Astrocyte (in vitro differentiated cells and primary cell): ENCODE measurements around the gene SEC11A. TPM values are rescaled to one million over a fixed set of nuclear protein-coding genes. Genes with fewer than 3 reads are reported as not detected.

ENCODE experiments used
- DNase-seq: peaks from one replicate; pipeline ENCODE4 v3.0.0-alpha.2; 2010; ENCODE audit warnings: low read depth
- FAIRE-seq: peaks from 2 replicates; lab custom pipeline; 2011; peaks lifted over from hg19 to GRCh38; lab: Jason Lieb, UNC
- H2AFZ ChIP-seq: 2 replicates; pipeline ENCODE4 v1.6.0; 2012; ENCODE audit warnings: low read depth, low read length, inconsistent platforms
- H3K27ac ChIP-seq: 2 replicates; pipeline ENCODE4 v1.5.1; 2011; ENCODE audit warnings: low read depth, low read length, inconsistent platforms
- H3K27me3 ChIP-seq: 2 replicates; pipeline ENCODE4 v1.6.0; 2011; ENCODE audit warnings: low read length, inconsistent platforms; ENCODE audit not compliant: insufficient read depth
- H3K36me3 ChIP-seq: 2 replicates; pipeline ENCODE4 v1.5.1; 2011; ENCODE audit warnings: low read length, inconsistent platforms; ENCODE audit not compliant: insufficient read depth
- H3K4me1 ChIP-seq: 2 replicates; pipeline ENCODE4 v1.5.1; 2011; ENCODE audit warnings: low read length, inconsistent platforms; ENCODE audit not compliant: insufficient read depth
- H3K4me2 ChIP-seq: 2 replicates; pipeline ENCODE4 v1.6.0; 2012; ENCODE audit warnings: low read length, inconsistent platforms
- H3K4me3 ChIP-seq: 2 replicates; pipeline ENCODE4 v1.5.1; 2011; ENCODE audit warnings: low read depth, mild to moderate bottlenecking, low read length, inconsistent platforms; ENCODE audit not compliant: insufficient read depth
- H3K79me2 ChIP-seq: 2 replicates; pipeline ENCODE4 v1.6.0; 2012; ENCODE audit warnings: mild to moderate bottlenecking, low read length, inconsistent platforms; ENCODE audit not compliant: insufficient read depth
- H3K9ac ChIP-seq: 2 replicates; pipeline ENCODE4 v1.6.0; 2012; ENCODE audit warnings: mild to moderate bottlenecking, low read length, inconsistent platforms
- H3K9me3 ChIP-seq: 2 replicates; pipeline ENCODE4 v1.5.1; 2012; ENCODE audit warnings: low read depth, mild to moderate bottlenecking, low read length, inconsistent platforms; ENCODE audit not compliant: insufficient read depth
- H4K20me1 ChIP-seq: 2 replicates; pipeline ENCODE4 v1.6.0; 2012; ENCODE audit warnings: low read length, inconsistent platforms; ENCODE audit not compliant: insufficient read depth
- H3K27ac Mint-ChIP-seq: one replicate; pipeline ENCODE4 v1.8.0; 2021; ENCODE audit warnings: mild to moderate bottlenecking, mixed read lengths; ENCODE audit not compliant: unreplicated experiment
- H3K27me3 Mint-ChIP-seq: one replicate; pipeline ENCODE4 v1.8.0; 2021; ENCODE audit warnings: low read depth, mixed read lengths; ENCODE audit not compliant: unreplicated experiment
- H3K36me3 Mint-ChIP-seq: one replicate; pipeline ENCODE4 v1.8.0; 2021; ENCODE audit warnings: low read depth, mixed read lengths; ENCODE audit not compliant: unreplicated experiment
- H3K4me1 Mint-ChIP-seq: one replicate; pipeline ENCODE4 v1.8.0; 2021; ENCODE audit warnings: low read depth, mixed read lengths; ENCODE audit not compliant: unreplicated experiment
- H3K4me3 Mint-ChIP-seq: one replicate; pipeline ENCODE4 v1.8.0; 2021; ENCODE audit warnings: mild to moderate bottlenecking, moderate library complexity, mixed read lengths; ENCODE audit not compliant: unreplicated experiment
- H3K9me3 Mint-ChIP-seq: one replicate; pipeline ENCODE4 v1.8.0; 2021; ENCODE audit warnings: mild to moderate bottlenecking, mixed read lengths; ENCODE audit not compliant: unreplicated experiment
- CTCF ChIP-seq: IDR thresholded peaks from 2 replicates; pipeline ENCODE4 v1.5.1; 2011; ENCODE audit warnings: low read depth, mild to moderate bottlenecking, inconsistent platforms, low read length, moderate library complexity; ENCODE audit not compliant: insufficient read depth
- EZH2 ChIP-seq: IDR thresholded peaks from 2 replicates; pipeline ENCODE4 v1.6.1; 2012; ENCODE audit warnings: mild to moderate bottlenecking, low read length, inconsistent platforms; ENCODE audit not compliant: insufficient read depth
- total RNA-seq: library from RNA; stranded (reverse); gene quantifications from 2 replicates; pipeline ENCODE4 v1.2.1, GENCODE V29; 2021

The SEC11A gene
- total RNA-seq, 1 donor from 2014 or later: 198 TPM

- H3K4me1 Mint-ChIP-seq: peaks cover 16% of the 10 kb centered on the region
- peak overlapping the region; percentile 88 for H3K4me2 ChIP-seq
- FAIRE-seq: no peak
Observed at GRCh38 chr15:84656972-84657371, 59.0 kb downstream of the SEC11A start.

GRCh38 chr15:84654689-84655453, 61.1 kb downstream of the SEC11A start:
- Mint-ChIP-seq H3K27ac (peak overlapping the region; percentile 75), H3K27me3 (peaks cover 3% of the 10 kb centered on the region), H3K4me1 (peaks cover 20% of the 10 kb centered on the region), H3K36me3 (peaks cover 15% of the 10 kb centered on the region), H3K4me3 (peak overlapping the region; percentile 93), H3K9me3 (peaks cover 3% of the 10 kb centered on the region)
- H3K4me3 ChIP-seq: peak overlapping the region; percentile 90
- peaks cover 2% of the 10 kb centered on the region for H4K20me1 ChIP-seq
- peak; percentile 57 for TF ChIP-seq CTCF
- TF ChIP-seq EZH2: no peak
- H3K4me2 ChIP-seq: peak overlapping the region; percentile 96
- H3K27me3 ChIP-seq: no peaks in the 10 kb centered on the region
- peaks cover 29% of the 10 kb centered on the region for H3K4me1 ChIP-seq
- FAIRE-seq (no peak), DNase-seq (peak; percentile 62)
- H3K36me3 ChIP-seq: no peaks in the 10 kb centered on the region
- no peak overlapping the region for H2AFZ ChIP-seq
- H3K79me2 ChIP-seq: peaks cover 24% of the 10 kb centered on the region
- H3K9ac ChIP-seq: peak overlapping the region; percentile 93
- H3K27ac ChIP-seq: peak overlapping the region; percentile 91
- H3K9me3 ChIP-seq: no peaks in the 10 kb centered on the region

More at GRCh38 chr15:84656972-84657371, 59.0 kb downstream of the SEC11A start:
- H3K36me3 Mint-ChIP-seq: peaks cover 11% of the 10 kb centered on the region
- DNase-seq: no peak
- no peak overlapping the region for H2AFZ ChIP-seq
- peaks cover 3% of the 10 kb centered on the region for H3K9me3 Mint-ChIP-seq
- H3K36me3 ChIP-seq: no peaks in the 10 kb centered on the region
- H3K27ac Mint-ChIP-seq: no peak overlapping the region
- peaks cover 25% of the 10 kb centered on the region for H3K4me1 ChIP-seq
- H3K27ac ChIP-seq: no peak overlapping the region
- peak overlapping the region; percentile 75 for H3K4me3 Mint-ChIP-seq
- peaks cover 3% of the 10 kb centered on the region for H3K27me3 Mint-ChIP-seq
- peak overlapping the region; percentile 60 for H3K4me3 ChIP-seq
- TF ChIP-seq CTCF: no peak
- TF ChIP-seq EZH2: no peak
- peaks cover 2% of the 10 kb centered on the region for H4K20me1 ChIP-seq
- no peaks in the 10 kb centered on the region for H3K9me3 ChIP-seq
- peaks cover 21% of the 10 kb centered on the region for H3K79me2 ChIP-seq
- H3K27me3 ChIP-seq: no peaks in the 10 kb centered on the region
- H3K9ac ChIP-seq: no peak overlapping the region
